NCI-H524 (cell line): ENCODE data around the gene SVBP.
"Not testable (repeated sequence)": the region's sequence is repeated elsewhere in the genome, so short reads cannot be mapped to it uniquely, and the experiment has no call there.

ENCODE experiments used
- DNase-seq, 2 experiments: peaks; one replicate each; lab custom pipeline; 2025; lab: John Stamatoyannopoulos, UW

SVBP gene, protein sequence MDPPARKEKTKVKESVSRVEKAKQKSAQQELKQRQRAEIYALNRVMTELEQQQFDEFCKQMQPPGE

GRCh38 chr1:42816585-42817439 lies at the start of gene SVBP, which contains the start of gene ERMAP:
TSS of gene SVBP (minus strand) at chr1:42817397. CDS start at chr1:42816544, 853 bp downstream.
TSS of gene ERMAP (plus strand) at chr1:42817122. CDS start at chr1:42830449, 13,327 bp downstream.
- peak; percentile 81 to 93 for DNase-seq

DNA sequence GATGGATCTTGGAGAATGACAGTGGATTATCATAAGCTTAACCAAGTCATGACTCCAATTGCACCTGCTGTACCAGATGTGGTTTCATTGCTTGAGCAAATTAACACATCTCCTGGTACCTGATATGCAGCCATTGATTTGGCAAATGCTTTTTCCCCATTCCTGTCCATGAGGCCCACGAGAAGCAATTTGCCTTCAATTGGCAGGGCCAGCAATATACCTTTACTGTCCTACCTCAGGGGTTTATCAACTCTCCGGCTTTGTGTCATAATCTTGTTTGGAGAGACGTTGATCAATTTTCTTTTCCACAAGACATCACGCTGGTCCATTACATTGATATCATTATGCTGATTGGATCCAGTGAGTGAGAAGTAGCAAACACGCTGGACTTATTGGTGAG lies 49.4 kb upstream of the SVBP start:
- DNase-seq: no peak

- DNase-seq: no peak
These were observed 43.8 kb upstream of the SVBP start for GRCh38 chr1:42861014-42861399.

DNA sequence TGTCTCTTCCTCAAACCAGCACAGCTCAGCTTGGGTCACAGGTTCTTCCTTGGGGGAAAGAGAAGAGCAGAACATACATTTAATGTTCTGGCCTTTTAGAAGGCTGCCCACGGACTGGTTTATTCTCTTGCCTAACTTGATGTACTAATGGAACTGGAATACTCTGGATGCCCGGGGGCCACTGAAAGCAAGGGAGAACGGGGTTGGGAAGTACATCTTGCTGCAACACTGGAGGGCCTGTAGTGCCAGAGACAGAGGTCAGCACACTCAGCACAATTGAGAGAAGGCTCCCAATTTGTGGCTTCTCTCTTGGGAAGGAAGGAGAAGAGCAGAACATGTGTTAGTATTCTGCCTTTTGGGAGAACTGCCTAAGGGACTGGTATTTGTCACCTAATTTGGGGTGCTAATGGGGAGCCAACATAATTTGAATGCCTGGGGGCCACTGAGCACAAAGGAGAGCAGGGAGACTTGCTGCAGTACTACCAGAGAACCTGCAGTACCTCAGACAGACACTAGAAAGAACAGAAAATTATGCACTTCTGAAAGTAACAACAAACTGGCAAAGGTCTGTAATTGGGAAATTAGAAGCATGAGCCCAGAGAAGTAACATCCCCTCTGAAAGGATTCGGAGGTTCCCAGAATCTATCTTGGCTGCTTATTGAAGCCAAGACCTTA lies 43.3 kb upstream of the SVBP start:
- DNase-seq: no peak

DNA sequence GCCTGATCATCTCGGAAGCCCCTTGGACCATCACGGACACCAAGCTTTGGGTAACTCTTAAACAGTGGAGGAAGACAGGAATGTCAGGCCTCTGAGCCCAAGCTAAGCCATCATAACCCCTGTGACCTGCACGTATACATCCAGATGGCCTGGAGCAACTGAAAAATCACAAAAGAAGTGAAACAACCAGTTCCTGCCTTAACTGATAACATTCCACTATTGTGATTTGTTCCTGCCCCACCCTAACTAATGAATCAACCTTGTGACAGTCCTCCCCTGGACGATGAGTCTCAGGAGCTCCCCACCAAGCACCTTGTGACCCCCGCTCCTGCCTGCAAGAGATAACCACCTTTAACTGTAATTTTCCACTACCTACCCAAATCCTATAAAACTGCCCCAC lies 42.2 kb upstream of the SVBP start:
- not testable (repeated sequence) for DNase-seq

GRCh38 chr1:42856554-42856953 lies 39.4 kb upstream of the SVBP start:
- not testable (repeated sequence) for DNase-seq

DNA sequence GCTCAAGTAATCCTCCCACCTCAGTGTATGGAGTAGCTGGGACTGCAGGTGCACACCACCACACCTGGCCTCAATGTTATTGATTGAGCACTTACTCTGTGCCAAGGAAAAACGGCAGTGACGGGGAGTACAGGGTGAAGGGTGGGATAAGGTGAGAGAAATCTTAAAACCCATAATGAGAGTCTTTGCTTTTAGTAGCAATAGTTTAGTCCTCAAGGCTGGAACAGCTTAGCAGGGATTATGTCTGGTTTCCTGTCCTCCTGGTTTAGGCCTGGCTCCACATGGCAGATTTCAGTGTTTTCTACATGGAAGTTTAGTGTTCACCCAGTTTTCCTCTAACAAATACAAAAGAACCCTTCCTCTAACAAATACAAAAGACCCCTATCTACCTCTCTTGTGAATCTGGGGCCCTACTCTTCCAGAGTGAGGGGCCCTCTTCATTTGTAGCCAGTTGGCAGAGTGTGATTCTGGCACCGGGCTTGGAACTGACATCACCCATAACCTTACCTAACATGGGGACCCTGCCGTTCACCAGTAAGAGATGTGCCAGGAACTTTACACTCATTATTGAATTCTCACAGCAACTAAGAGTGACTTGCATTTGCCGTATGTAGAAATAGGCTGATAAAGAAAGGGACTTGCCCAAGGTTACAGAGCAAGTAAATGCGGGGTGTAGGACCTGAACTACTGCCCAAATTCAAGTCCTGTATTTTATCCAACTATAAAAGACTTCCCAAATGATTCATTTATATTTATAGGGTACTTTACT lies 36.1 kb upstream of the SVBP start:
- DNase-seq: no peak

GRCh38 chr1:42852608-42852980 lies 35.4 kb upstream of the SVBP start:
- DNase-seq: no peak

DNA sequence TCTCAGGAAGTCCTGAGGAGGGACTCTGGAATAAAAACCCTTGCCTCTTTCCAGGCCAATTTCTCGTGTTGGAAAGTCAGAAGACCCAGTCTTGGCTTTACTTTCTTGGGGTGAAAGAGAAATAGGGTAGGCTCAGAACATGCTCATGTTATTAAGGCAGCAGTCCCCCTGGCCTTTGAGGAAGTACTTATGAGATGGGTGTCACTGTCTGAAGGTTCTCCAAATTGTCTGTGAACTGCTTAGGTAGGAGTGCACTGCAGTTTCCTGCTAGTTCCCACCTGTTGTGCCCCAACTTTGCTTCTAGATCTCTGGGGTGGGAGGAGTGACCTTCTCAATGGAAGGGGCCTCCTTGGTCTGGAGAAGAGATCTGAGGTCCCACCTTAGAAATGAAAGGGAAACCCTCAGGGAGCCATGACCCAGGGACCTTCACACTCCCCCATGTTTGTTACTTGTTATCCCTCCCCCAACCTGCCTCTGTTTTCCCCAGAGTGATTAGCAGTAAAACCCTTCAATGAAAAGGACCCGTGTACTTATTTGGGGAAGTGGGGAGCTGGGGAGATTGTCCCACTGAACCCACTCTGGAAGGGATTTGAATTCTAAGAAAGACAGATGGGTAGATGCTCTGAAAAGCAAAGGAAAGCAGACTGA lies 34.9 kb upstream of the SVBP start:
- no peak for DNase-seq

DNA sequence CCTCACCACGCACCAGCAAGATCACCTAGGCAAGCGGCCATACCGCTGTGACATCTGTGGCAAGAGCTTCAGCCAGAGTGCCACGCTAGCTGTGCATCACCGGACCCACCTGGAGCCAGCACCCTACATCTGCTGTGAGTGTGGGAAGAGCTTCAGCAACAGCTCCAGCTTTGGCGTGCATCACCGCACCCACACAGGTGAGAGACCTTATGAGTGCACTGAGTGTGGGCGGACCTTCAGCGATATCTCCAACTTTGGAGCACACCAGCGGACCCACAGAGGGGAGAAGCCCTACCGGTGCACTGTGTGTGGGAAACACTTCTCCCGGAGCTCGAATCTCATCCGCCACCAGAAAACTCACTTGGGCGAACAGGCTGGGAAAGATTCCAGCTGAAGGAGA lies 34.2 kb upstream of the SVBP start:
- DNase-seq: no peak

DNA sequence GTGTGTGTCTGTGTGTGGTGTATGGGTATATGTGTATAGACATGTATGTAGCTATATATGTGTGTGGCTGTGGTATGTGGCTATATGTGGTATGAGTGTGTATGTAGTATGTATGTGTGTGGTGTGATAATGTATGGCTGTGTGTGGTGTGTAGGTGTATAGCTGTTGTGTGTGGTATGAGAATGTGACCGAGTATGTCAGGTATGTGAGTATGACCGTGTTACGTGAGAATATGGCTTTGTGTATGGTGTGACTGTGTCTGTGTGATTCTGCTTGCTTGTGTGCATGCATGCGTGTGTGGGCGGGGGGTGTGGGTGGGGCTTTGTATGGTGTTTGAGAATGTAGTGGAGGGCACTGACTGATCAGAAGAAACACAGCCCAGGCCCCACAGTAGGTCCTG lies 32.7 kb upstream of the SVBP start:
- DNase-seq: no peak

DNA sequence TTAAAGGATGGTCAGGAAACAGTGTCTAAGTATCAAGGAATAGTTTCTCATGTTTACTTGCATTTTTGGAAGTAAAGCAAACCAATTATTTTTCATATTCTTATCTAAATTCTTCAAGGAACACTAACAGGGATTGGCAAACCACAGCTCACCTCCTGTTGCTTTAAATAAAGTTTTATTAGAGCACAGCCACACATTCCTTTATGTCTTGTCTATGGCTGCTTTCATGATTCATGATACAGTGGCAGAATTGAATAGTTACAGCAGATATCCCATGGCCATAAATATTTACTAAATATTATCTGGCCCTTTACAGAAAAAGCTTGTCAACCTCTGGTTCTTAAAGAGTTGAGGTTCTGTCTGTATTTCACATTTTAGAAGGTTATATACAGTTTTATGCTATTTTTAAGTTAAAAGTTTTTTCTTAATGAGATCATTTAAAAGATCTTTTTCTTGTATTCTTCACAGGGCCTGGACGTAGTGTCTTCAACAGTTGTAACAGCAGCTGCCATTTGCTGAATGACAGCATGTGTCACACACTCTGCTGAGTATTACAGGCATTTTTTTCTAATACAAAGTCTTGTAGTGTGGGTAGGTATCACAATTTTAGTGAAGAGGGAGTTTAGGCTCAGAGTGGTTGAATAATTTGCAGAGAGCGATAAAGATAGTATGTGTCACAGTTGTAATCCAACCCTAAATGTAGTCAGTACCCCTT lies 31.8 kb upstream of the SVBP start:
- no peak for DNase-seq

DNA sequence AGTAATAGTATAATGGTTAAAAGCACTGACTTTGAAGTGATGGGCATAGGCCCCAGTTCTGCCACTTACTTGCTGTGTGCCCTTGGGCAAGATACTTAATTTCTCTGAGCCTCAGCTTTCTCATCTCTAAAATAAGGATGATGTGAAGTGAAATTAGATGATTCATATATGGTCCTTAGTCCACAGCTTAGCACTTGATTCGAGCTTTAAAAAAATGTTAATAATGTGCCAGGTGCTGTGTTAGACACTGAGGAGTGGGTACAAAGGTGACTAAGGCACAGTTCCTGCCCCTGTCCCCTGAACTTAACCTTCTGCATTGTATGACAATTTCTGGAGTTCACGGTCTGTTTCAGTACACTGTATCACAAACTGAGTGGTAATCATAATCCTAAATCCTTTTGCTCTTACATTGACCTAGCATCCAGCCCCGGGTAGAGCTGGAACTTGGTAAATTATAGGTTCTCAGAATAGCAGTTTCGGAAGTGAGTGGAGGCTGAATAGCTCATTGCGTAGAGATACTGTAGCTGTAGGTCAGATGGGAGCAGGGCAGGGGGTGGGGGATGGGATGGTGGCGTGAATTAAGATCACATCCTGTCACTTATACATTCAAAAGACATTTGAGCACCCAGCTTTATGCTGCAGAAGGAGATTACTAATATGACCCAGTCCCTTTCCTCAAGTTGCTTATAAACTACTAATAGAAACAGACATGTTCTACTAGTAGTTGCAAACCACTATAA lies 30.7 kb upstream of the SVBP start:
- DNase-seq: no peak

- no peak for DNase-seq
These were observed 30.0 kb upstream of the SVBP start for GRCh38 chr1:42847111-42847595.

GRCh38 chr1:42846257-42847110 lies 29.3 kb upstream of the SVBP start, which contains the start of gene ZNF691:
TSS of gene ZNF691 (plus strand) at chr1:42846613. CDS start at chr1:42849659, 3,046 bp downstream.
- DNase-seq: peak; percentile 96 to 98

GRCh38 chr1:42845866-42846256 lies 28.7 kb upstream of the SVBP start:
- peak in 1 of 2 experiments; percentile 34 for DNase-seq

DNA sequence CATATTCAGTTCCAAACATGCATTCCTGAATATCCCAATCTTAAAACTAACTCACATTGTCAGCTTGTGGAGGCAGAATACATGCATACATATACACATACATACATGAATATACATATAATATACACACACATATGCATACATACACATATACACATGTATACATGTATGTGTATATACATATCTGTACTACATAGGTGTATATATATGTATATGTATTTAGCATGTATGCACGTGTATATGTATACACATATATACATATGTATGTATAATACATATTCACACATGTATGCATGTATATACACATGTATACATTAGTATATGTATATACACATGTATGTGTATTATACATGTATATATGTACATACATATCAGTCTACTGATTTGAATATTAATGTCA lies 28.0 kb upstream of the SVBP start:
- DNase-seq: no peak

GRCh38 chr1:42844592-42845140 lies 27.5 kb upstream of the SVBP start:
- no peak for DNase-seq
